Stimulated activated CD4-positive, alpha-beta T cell treated with anti-CD3 and anti-CD28 coated beads, Interleukin-1b, Interleukin-23, amount 100 ng/mL, for 48 hours (primary cell): ENCODE measurements around the gene TIGAR.

Experiments
- DNase-seq: peaks from one replicate; pipeline ENCODE4 v3.0.0-alpha.2; 2020

The TIGAR gene

GRCh38 chr12:4307593-4308333, 13.2 kb upstream of the TIGAR start:
- no peak for DNase-seq

- DNase-seq, result no peak
Observed at GRCh38 chr12:4308334-4308950, 12.6 kb upstream of the TIGAR start.

GRCh38 chr12:4311776-4312175, 9.2 kb upstream of the TIGAR start:
- no peak for DNase-seq

- DNase-seq, result no peak
Observed at GRCh38 chr12:4312251-4312650, 8.8 kb upstream of the TIGAR start.

- DNase-seq, result no peak
Observed at GRCh38 chr12:4320497-4320852, 538 bp upstream of the TIGAR start.

GRCh38 chr12:4322726-4323125, 1.7 kb downstream of the TIGAR start:
- no peak for DNase-seq

GRCh38 chr12:4323396-4323795, 2.4 kb downstream of the TIGAR start:
- no peak for DNase-seq

GRCh38 chr12:4324366-4324765, 3.4 kb downstream of the TIGAR start:
- DNase-seq, result no peak

- DNase-seq, result no peak
Observed at GRCh38 chr12:4325966-4326365, 5.0 kb downstream of the TIGAR start.

- DNase-seq, result no peak
Observed at GRCh38 chr12:4327293-4327692, 6.3 kb downstream of the TIGAR start.

- no peak for DNase-seq
Observed at GRCh38 chr12:4330203-4330602, 9.2 kb downstream of the TIGAR start.

- no peak for DNase-seq
Observed at GRCh38 chr12:4331221-4331620, 10.2 kb downstream of the TIGAR start.

GRCh38 chr12:4331842-4332241, 10.8 kb downstream of the TIGAR start:
- no peak for DNase-seq

GRCh38 chr12:4346931-4347330, 25.9 kb downstream of the TIGAR start:
- DNase-seq, result no peak

GRCh38 chr12:4353785-4354208, 32.8 kb downstream of the TIGAR start:
- DNase-seq, result peak; percentile 30

- DNase-seq, result no peak
Observed at GRCh38 chr12:4355156-4356040, 34.4 kb downstream of the TIGAR start.

- DNase-seq, result peak; percentile 72
Observed at GRCh38 chr12:4356041-4356327, 35.0 kb downstream of the TIGAR start.

GRCh38 chr12:4366090-4366489, 45.1 kb downstream of the TIGAR start:
- DNase-seq, result no peak

- no peak for DNase-seq
Observed at GRCh38 chr12:4369548-4369947, 48.5 kb downstream of the TIGAR start.

- no peak for DNase-seq
Observed at GRCh38 chr12:4370265-4370664, 49.3 kb downstream of the TIGAR start.

- no peak for DNase-seq
Observed at GRCh38 chr12:4372653-4373052, 51.6 kb downstream of the TIGAR start.

GRCh38 chr12:4375449-4375848, 54.4 kb downstream of the TIGAR start:
- DNase-seq, result no peak

GRCh38 chr12:4378772-4379171, 57.8 kb downstream of the TIGAR start:
- no peak for DNase-seq

- no peak for DNase-seq
Observed at GRCh38 chr12:4379405-4379804, 58.4 kb downstream of the TIGAR start, which contains the start of gene FGF23. Gene FGF23 (minus strand): TSS chr12:4379712. CDS start chr12:4379582, 130 bp downstream.
